ENCODE data around the gene USP53. TPM values are rescaled to one million over a fixed set of nuclear protein-coding genes. Genes with fewer than 3 reads are reported as not detected.
A peak's percentile ranks its signal among the peaks of the same experiment; 100 is the strongest.

USP53 gene
- total RNA-seq, 1 donor from 2014 or later: 20.0 TPM

- Mint-ChIP-seq H3K27ac (ENCODE audit: unreplicated experiment) (no peak overlapping the region), H3K27me3 (ENCODE audit: low read depth) (no peaks in the 10 kb centered on the region), H3K4me3 (ENCODE audit: unreplicated experiment) (no peak overlapping the region), H3K36me3 (ENCODE audit: low read depth) (no peaks in the 10 kb centered on the region), H3K4me1 (ENCODE audit: low read depth) (peaks cover 16% of the 10 kb centered on the region), H3K9me3 (ENCODE audit: low read depth) (no peaks in the 10 kb centered on the region)
- TF ChIP-seq CTCF (IDR thresholded peaks at IDR 0.05): no peak
- no peak for DNase-seq (ENCODE audit: low spot score)
These were observed 91.9 kb downstream of the USP53 start for GRCh38 chr4:119304431-119304830.

- Mint-ChIP-seq H3K36me3 (ENCODE audit: low read depth) (no peaks in the 10 kb centered on the region), H3K27me3 (ENCODE audit: low read depth) (no peaks in the 10 kb centered on the region), H3K4me3 (ENCODE audit: unreplicated experiment) (no peak overlapping the region), H3K4me1 (ENCODE audit: low read depth) (peaks cover 3% of the 10 kb centered on the region), H3K9me3 (ENCODE audit: low read depth) (no peaks in the 10 kb centered on the region), H3K27ac (ENCODE audit: unreplicated experiment) (no peak overlapping the region)
- DNase-seq (ENCODE audit: low spot score): no peak
- no peak for TF ChIP-seq CTCF (IDR thresholded peaks at IDR 0.05)
These were observed 95.1 kb downstream of the USP53 start for GRCh38 chr4:119307606-119308005.

- Mint-ChIP-seq H3K4me1 (ENCODE audit: low read depth) (peaks cover 8% of the 10 kb centered on the region), H3K9me3 (ENCODE audit: low read depth) (no peaks in the 10 kb centered on the region), H3K4me3 (ENCODE audit: unreplicated experiment) (no peak overlapping the region), H3K27ac (ENCODE audit: unreplicated experiment) (peak overlapping the region; percentile 10), H3K36me3 (ENCODE audit: low read depth) (no peaks in the 10 kb centered on the region), H3K27me3 (ENCODE audit: low read depth) (no peaks in the 10 kb centered on the region)
- DNase-seq (ENCODE audit: low spot score): no peak
- no peak for TF ChIP-seq CTCF (IDR thresholded peaks at IDR 0.05)
These were observed 98.3 kb downstream of the USP53 start for GRCh38 chr4:119310826-119311225.

- TF ChIP-seq CTCF (IDR thresholded peaks at IDR 0.05): no peak
- Mint-ChIP-seq H3K4me3 (ENCODE audit: unreplicated experiment) (no peak overlapping the region), H3K36me3 (ENCODE audit: low read depth) (no peaks in the 10 kb centered on the region), H3K27ac (ENCODE audit: unreplicated experiment) (no peak overlapping the region), H3K9me3 (ENCODE audit: low read depth) (no peaks in the 10 kb centered on the region), H3K4me1 (ENCODE audit: low read depth) (peaks cover 8% of the 10 kb centered on the region), H3K27me3 (ENCODE audit: low read depth) (no peaks in the 10 kb centered on the region)
- DNase-seq (ENCODE audit: low spot score): no peak
These were observed 100.7 kb downstream of the USP53 start for GRCh38 chr4:119313237-119313636.

GRCh38 chr4:119314356-119314755 lies 101.8 kb downstream of the USP53 start:
- no peak for DNase-seq (ENCODE audit: low spot score)
- H3K9me3 Mint-ChIP-seq (ENCODE audit: low read depth): no peaks in the 10 kb centered on the region
- H3K27me3 Mint-ChIP-seq (ENCODE audit: low read depth): no peaks in the 10 kb centered on the region
- no peak overlapping the region for H3K27ac Mint-ChIP-seq (ENCODE audit: unreplicated experiment)
- peak; percentile 89 for TF ChIP-seq CTCF (IDR thresholded peaks at IDR 0.05)
- H3K4me3 Mint-ChIP-seq (ENCODE audit: unreplicated experiment): no peak overlapping the region
- H3K4me1 Mint-ChIP-seq (ENCODE audit: low read depth): peaks cover 8% of the 10 kb centered on the region
- no peaks in the 10 kb centered on the region for H3K36me3 Mint-ChIP-seq (ENCODE audit: low read depth)
